ENCODE data around the gene RAVER1. TPM values are rescaled to one million over a fixed set of nuclear protein-coding genes. Genes with fewer than 3 reads are reported as not detected.

RAVER1 gene
- total and polyA plus RNA-seq, 2 of the 13 experiments (the other 11 are each of a cell fraction or from before 2014, with no cell fraction given): 3.6 to 7.9 TPM

DNA sequence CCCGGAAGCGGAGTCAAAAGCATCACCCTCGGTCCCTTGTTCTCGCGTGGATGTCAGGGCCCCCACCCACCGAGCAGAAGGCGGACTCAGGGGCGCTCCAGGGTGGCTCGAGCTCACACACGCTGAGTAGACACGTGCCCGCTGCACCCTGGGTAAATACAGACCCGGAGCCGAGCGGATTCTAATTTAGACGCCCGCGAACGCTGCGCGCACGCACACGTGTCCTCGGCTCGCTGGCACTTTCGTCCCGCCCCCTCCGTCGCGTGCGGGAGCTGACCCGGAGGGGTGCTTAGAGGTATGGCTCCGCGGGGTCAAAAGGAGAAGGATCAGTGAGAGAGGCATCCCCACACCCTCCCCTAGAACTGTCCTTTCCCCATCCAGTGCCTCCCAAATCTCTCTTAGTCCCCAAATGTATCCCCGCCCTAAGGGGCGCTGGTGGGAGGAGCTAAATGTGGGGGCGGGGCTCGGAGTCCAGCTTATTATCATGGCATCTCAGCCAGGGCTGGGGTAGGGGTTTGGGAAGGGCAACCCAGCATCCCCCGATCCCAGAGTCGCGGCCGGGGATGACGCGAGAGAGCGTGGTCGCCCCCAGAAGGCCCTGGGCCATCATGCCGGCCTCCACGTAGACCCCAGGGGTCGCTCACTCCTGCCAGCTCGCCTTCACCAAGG, 44.0 kb downstream of the RAVER1 start (continued):
- TF ChIP-seq, protein P1, sequence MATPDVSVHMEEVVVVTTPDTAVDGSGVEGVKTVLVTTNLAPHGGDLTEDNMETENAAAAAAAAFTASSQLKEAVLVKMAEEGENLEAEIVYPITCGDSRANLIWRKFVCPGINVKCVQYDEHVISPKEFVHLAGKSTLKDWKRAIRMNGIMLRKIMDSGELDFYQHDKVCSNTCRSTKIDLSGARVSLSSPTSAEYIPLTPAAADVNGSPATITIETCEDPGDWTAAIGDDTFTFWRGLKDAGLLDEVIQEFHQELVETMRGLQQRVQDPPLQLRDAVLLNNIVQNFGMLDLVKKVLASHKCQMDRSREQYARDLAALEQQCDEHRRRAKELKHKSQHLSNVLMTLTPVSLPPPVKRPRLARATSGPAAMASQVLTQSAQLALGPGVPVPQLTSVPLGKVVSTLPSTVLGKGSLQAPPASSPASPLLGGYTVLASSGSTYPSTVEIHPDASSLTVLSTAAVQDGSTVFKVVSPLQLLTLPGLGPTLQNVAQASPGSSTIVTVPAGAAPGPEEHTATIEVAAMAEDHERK (CRISPR knock-in tag; IDR thresholded peaks at IDR 0.05; ENCODE audit: low read depth): no peak
- TF ChIP-seq RELA (CRISPR knock-in tag; IDR thresholded peaks at IDR 0.05) (no peak), ZNF205 (CRISPR knock-in tag; IDR thresholded peaks at IDR 0.05) (no peak), ZNF766 (CRISPR knock-in tag; IDR thresholded peaks at IDR 0.05; ENCODE audit: borderline replicate concordance) (no peak), CBX1 (IDR thresholded peaks at IDR 0.05; ENCODE audit: low read depth) (no peak), HNF4G (IDR thresholded peaks at IDR 0.05; ENCODE audit: borderline replicate concordance, low read depth, low read length) (no peak), HNF4G (CRISPR knock-in tag; IDR thresholded peaks at IDR 0.05; ENCODE audit: borderline replicate concordance, low read depth) (no peak), BORCS8-MEF2B (CRISPR knock-in tag; IDR thresholded peaks at IDR 0.05) (no peak; the same call in 1 of the 2 replicates), ZMYM4 (CRISPR knock-in tag; IDR thresholded peaks at IDR 0.05) (no peak; the same call in 1 of the 2 replicates), FOXK1 (CRISPR knock-in tag; IDR thresholded peaks at IDR 0.05; ENCODE audit: borderline replicate concordance, low read depth) (no peak), ZNF737 (CRISPR knock-in tag; IDR thresholded peaks at IDR 0.05; ENCODE audit: borderline replicate concordance) (no peak), ZNF333 (CRISPR knock-in tag; IDR thresholded peaks at IDR 0.05; ENCODE audit: borderline replicate concordance) (no peak), SOX5 (CRISPR knock-in tag; IDR thresholded peaks at IDR 0.05; ENCODE audit: borderline replicate concordance) (no peak), RFXAP (CRISPR knock-in tag; IDR thresholded peaks at IDR 0.05; ENCODE audit: borderline replicate concordance) (no peak), CEBPB (IDR thresholded peaks at IDR 0.05; ENCODE audit: borderline replicate concordance, low read depth, low read length) (no peak)
- TF ChIP-seq, protein P2, sequence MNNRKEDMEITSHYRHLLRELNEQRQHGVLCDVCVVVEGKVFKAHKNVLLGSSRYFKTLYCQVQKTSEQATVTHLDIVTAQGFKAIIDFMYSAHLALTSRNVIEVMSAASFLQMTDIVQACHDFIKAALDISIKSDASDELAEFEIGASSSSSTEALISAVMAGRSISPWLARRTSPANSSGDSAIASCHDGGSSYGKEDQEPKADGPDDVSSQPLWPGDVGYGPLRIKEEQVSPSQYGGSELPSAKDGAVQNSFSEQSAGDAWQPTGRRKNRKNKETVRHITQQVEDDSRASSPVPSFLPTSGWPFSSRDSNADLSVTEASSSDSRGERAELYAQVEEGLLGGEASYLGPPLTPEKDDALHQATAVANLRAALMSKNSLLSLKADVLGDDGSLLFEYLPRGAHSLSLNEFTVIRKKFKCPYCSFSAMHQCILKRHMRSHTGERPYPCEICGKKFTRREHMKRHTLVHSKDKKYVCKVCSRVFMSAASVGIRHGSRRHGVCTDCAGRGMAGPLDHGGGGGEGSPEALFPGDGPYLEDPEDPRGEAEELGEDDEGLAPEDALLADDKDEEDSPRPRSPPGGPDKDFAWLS (CRISPR knock-in tag; IDR thresholded peaks at IDR 0.05; ENCODE audit: borderline replicate concordance): no peak
- TF ChIP-seq, protein P3, sequence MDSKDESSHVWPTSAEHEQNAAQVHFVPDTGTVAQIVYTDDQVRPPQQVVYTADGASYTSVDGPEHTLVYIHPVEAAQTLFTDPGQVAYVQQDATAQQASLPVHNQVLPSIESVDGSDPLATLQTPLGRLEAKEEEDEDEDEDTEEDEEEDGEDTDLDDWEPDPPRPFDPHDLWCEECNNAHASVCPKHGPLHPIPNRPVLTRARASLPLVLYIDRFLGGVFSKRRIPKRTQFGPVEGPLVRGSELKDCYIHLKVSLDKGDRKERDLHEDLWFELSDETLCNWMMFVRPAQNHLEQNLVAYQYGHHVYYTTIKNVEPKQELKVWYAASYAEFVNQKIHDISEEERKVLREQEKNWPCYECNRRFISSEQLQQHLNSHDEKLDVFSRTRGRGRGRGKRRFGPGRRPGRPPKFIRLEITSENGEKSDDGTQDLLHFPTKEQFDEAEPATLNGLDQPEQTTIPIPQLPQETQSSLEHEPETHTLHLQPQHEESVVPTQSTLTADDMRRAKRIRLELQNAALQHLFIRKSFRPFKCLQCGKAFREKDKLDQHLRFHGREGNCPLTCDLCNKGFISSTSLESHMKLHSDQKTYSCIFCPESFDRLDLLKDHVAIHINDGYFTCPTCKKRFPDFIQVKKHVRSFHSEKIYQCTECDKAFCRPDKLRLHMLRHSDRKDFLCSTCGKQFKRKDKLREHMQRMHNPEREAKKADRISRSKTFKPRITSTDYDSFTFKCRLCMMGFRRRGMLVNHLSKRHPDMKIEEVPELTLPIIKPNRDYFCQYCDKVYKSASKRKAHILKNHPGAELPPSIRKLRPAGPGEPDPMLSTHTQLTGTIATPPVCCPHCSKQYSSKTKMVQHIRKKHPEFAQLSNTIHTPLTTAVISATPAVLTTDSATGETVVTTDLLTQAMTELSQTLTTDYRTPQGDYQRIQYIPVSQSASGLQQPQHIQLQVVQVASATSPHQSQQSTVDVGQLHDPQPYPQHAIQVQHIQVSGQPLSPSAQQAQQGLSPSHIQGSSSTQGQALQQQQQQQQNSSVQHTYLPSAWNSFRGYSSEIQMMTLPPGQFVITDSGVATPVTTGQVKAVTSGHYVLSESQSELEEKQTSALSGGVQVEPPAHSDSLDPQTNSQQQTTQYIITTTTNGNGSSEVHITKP (CRISPR knock-in tag; IDR thresholded peaks at IDR 0.05; ENCODE audit: low read depth): no peak
- TF ChIP-seq, protein P4, sequence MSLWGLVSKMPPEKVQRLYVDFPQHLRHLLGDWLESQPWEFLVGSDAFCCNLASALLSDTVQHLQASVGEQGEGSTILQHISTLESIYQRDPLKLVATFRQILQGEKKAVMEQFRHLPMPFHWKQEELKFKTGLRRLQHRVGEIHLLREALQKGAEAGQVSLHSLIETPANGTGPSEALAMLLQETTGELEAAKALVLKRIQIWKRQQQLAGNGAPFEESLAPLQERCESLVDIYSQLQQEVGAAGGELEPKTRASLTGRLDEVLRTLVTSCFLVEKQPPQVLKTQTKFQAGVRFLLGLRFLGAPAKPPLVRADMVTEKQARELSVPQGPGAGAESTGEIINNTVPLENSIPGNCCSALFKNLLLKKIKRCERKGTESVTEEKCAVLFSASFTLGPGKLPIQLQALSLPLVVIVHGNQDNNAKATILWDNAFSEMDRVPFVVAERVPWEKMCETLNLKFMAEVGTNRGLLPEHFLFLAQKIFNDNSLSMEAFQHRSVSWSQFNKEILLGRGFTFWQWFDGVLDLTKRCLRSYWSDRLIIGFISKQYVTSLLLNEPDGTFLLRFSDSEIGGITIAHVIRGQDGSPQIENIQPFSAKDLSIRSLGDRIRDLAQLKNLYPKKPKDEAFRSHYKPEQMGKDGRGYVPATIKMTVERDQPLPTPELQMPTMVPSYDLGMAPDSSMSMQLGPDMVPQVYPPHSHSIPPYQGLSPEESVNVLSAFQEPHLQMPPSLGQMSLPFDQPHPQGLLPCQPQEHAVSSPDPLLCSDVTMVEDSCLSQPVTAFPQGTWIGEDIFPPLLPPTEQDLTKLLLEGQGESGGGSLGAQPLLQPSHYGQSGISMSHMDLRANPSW (CRISPR knock-in tag; IDR thresholded peaks at IDR 0.05; ENCODE audit: borderline replicate concordance): no peak
- TF ChIP-seq, protein P5, sequence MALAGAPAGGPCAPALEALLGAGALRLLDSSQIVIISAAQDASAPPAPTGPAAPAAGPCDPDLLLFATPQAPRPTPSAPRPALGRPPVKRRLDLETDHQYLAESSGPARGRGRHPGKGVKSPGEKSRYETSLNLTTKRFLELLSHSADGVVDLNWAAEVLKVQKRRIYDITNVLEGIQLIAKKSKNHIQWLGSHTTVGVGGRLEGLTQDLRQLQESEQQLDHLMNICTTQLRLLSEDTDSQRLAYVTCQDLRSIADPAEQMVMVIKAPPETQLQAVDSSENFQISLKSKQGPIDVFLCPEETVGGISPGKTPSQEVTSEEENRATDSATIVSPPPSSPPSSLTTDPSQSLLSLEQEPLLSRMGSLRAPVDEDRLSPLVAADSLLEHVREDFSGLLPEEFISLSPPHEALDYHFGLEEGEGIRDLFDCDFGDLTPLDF (CRISPR knock-in tag; IDR thresholded peaks at IDR 0.05): no peak

Measured in HepG2 (cell line).